HG02588 (cell line): ENCODE results near the gene GRIP1.

ENCODE experiments used
- ATAC-seq: cut with Tn5 transposase; IDR thresholded peaks from one replicate; pipeline ENCODE4 v1.9.1; 2021; ENCODE audit warnings: mild to moderate bottlenecking, moderate library complexity; ENCODE audit not compliant: unreplicated experiment

The GRIP1 gene

GRCh38 chr12:66694666-66695613 lies 16.1 kb upstream of the GRIP1 start:
- no peak for ATAC-seq

- ATAC-seq, result no peak
Observed at GRCh38 chr12:66693901-66694513, 15.1 kb upstream of the GRIP1 start.

- no peak for ATAC-seq
Observed at GRCh38 chr12:66692986-66693385, 14.1 kb upstream of the GRIP1 start.

- ATAC-seq, result no peak
Observed at GRCh38 chr12:66692170-66692569, 13.3 kb upstream of the GRIP1 start.

- ATAC-seq, result no peak
Observed at GRCh38 chr12:66688846-66689439, 10.1 kb upstream of the GRIP1 start.

- ATAC-seq, result no peak
Observed at GRCh38 chr12:66684222-66684621, 5.3 kb upstream of the GRIP1 start.

- no peak for ATAC-seq
Observed at GRCh38 chr12:66683822-66684221, 4.9 kb upstream of the GRIP1 start.

GRCh38 chr12:66683073-66683472 lies 4.2 kb upstream of the GRIP1 start:
- no peak for ATAC-seq

- no peak for ATAC-seq
Observed at GRCh38 chr12:66679461-66680084, 697 bp upstream of the GRIP1 start.

- no peak for ATAC-seq
Observed at GRCh38 chr12:66676241-66676640, 2.6 kb downstream of the GRIP1 start.

- no peak for ATAC-seq
Observed at GRCh38 chr12:66674495-66675122, 4.3 kb downstream of the GRIP1 start.

GRCh38 chr12:66669541-66669940 lies 9.3 kb downstream of the GRIP1 start:
- ATAC-seq, result no peak

GRCh38 chr12:66668311-66668710 lies 10.6 kb downstream of the GRIP1 start:
- no peak for ATAC-seq

GRCh38 chr12:66667906-66668305 lies 11.0 kb downstream of the GRIP1 start:
- no peak for ATAC-seq

GRCh38 chr12:66666481-66666880 lies 12.4 kb downstream of the GRIP1 start:
- no peak for ATAC-seq

- ATAC-seq, result no peak
Observed at GRCh38 chr12:66665435-66665985, 13.4 kb downstream of the GRIP1 start.

- no peak for ATAC-seq
Observed at GRCh38 chr12:66664076-66664475, 14.8 kb downstream of the GRIP1 start.

- ATAC-seq, result no peak
Observed at GRCh38 chr12:66663611-66664010, 15.3 kb downstream of the GRIP1 start.

- ATAC-seq, result no peak
Observed at GRCh38 chr12:66662729-66663128, 16.1 kb downstream of the GRIP1 start.

GRCh38 chr12:66662179-66662578 lies 16.7 kb downstream of the GRIP1 start:
- ATAC-seq, result no peak

GRCh38 chr12:66661357-66661756 lies 17.5 kb downstream of the GRIP1 start:
- no peak for ATAC-seq
